Cardiac fibroblast (primary cell): ENCODE results near the gene SPTBN4.
A peak's percentile ranks its signal among the peaks of the same experiment; 100 is the strongest.

ENCODE experiments used
- DNase-seq, 2 donors: peaks; one replicate each; pipeline versions ENCODE4 v3.0.0 to v3.0.0-alpha.2; 2010; ENCODE audit warnings: low read depth in 2 of 2
- H3K4me3 ChIP-seq, 2 donors: replicated peaks in 1 of 2; 1 replicate in 1 of 2; 2 replicates in 1 of 2; pipeline ENCODE4 v1.5.1; 2011; ENCODE audit warnings: low read depth in 2 of 2, low read length in 2 of 2, mild to moderate bottlenecking in 2 of 2, moderate library complexity in 1 of 2
- CTCF ChIP-seq: IDR thresholded peaks from one replicate; pipeline ENCODE4 v1.5.1; 2011; ENCODE audit warnings: low read depth, mild to moderate bottlenecking, low read length, inconsistent platforms

Gene SPTBN4

GRCh38 chr19:40466985-40467734 is at the start of gene SPTBN4:
Gene SPTBN4 (plus strand): TSS chr19:40467001. CDS start chr19:40472622, 5,621 bp downstream.
- no peak for TF ChIP-seq CTCF
- H3K4me3 ChIP-seq: peak within 1 kb of the TSS; percentile 31 to 41
- DNase-seq: no peak

GRCh38 chr19:40417643-40417981 is 49.2 kb upstream of the SPTBN4 start:
- no peak overlapping the region for H3K4me3 ChIP-seq
- no peak for DNase-seq
- TF ChIP-seq CTCF: no peak

- no peak for TF ChIP-seq CTCF
- no peak overlapping the region for H3K4me3 ChIP-seq
- no peak for DNase-seq
Observed at GRCh38 chr19:40418040-40418439, 48.8 kb upstream of the SPTBN4 start.

- no peak for DNase-seq
- no peak for TF ChIP-seq CTCF
- H3K4me3 ChIP-seq: no peak overlapping the region
Observed at GRCh38 chr19:40419066-40419612, 47.7 kb upstream of the SPTBN4 start.

- TF ChIP-seq CTCF: no peak
- H3K4me3 ChIP-seq: no peak overlapping the region
- no peak for DNase-seq
Observed at GRCh38 chr19:40419780-40420179, 47.0 kb upstream of the SPTBN4 start.

GRCh38 chr19:40420451-40420765 is 46.4 kb upstream of the SPTBN4 start:
- H3K4me3 ChIP-seq: peak overlapping the region; percentile 64 to 67
- TF ChIP-seq CTCF: no peak
- no peak for DNase-seq
